Panc1 (cell line): Measurements from ENCODE around the gene ZNF304.

ENCODE experiments used
- CTCF ChIP-seq: fragments of 450-650 bp; IDR thresholded peaks from 2 replicates; pipeline ENCODE4 v1.5.1; 2017; ENCODE audit warnings: mild to moderate bottlenecking
- POLR2AphosphoS5 ChIP-seq: IDR thresholded peaks from 2 replicates; pipeline ENCODE4 v1.6.1; 2012; ENCODE audit warnings: mild to moderate bottlenecking, low read depth, low read length, moderate library complexity

- TF ChIP-seq CTCF = no peak
- no peak for TF ChIP-seq POLR2AphosphoS5
Measured at GRCh38 chr19:57363688-57364181, 12.7 kb downstream of the ZNF304 start.
